ENCODE data around the gene TEX30.
A peak's percentile ranks its signal among the peaks of the same experiment; 100 is the strongest.

The TEX30 gene

GRCh38 chr13:102799426-102800144, 26.0 kb upstream of the TEX30 start:
- no peaks in the 10 kb centered on the region for H3K27me3 ChIP-seq (ENCODE audit: insufficient read depth, poor library complexity, severe bottlenecking)
- TF ChIP-seq SPI1 (IDR thresholded peaks at IDR 0.05; ENCODE audit: borderline replicate concordance, low read depth) (no peak), POLR2AphosphoS5 (IDR thresholded peaks at IDR 0.05; ENCODE audit: low read depth) (no peak), CTCF (IDR thresholded peaks at IDR 0.05; ENCODE audit: insufficient read depth, low read length) (no peak), REST (IDR thresholded peaks at IDR 0.05; ENCODE audit: insufficient replicate concordance, low read depth) (no peak)

DNA sequence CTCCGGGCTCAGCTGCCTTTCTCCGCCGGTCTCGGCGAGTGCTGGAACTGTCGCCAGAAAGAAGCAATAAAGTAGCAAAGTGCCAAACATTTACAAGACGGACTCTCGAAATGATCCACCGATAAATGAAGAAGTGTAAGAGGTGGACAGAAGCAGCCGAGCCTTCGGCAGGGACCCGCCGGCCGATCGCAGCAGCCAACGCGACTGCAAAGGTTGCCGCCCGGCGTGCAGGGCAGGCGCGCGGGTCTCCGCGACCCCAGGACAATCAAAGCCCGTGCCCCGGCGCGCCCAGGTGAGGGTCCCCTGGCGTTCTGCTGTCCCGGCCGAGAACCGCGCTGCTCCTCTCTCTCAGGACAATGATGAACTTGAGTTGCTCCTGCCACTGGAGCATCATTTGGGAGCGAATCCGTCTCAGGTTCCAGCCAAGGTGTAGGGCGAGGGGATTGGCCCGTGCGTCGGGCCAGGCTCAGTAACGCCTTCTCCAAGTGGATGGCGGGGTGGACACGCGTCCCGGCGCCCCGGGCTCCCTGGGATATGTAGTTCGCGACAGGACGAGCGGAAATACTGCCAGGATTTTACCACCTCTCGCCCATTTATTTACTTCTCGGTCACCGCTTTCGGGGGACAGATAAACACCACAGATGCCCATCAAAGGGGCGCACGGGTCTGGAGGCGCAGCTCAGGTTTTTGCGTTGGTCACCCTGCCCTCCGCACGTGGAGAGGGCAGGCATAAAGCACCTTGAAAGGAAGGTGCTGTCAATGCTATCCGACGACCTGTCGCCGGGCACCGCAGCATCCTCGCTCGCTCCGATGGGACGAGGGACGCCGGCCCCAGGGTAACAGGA, 25.2 kb upstream of the TEX30 start, which contains the start of the genes BIVM and POGLUT2:
Gene BIVM (plus strand): TSS at position 539 of the 845 bp plus-strand sequence. CDS start 8,149 bp downstream, outside the sequence.
Gene POGLUT2 (minus strand): TSS at position 396 of the 845 bp plus-strand sequence. CDS start 306 bp downstream, at position 90.
- Histone ChIP-seq H3K27me3 (ENCODE audit: insufficient read depth, poor library complexity, severe bottlenecking) (no peaks in the 10 kb centered on the region), H3K27ac (replicated peaks) (peak within 1 kb of the TSS; percentile 61), H3K4me3 (replicated peaks; ENCODE audit: insufficient read depth, low read length) (peak within 1 kb of the TSS; percentile 82)
- TF ChIP-seq GABPA (IDR thresholded peaks at IDR 0.05; ENCODE audit: low read depth) (no peak), POLR2AphosphoS5 (IDR thresholded peaks at IDR 0.05; ENCODE audit: low read depth) (no peak), REST (IDR thresholded peaks at IDR 0.05; ENCODE audit: insufficient replicate concordance, low read depth) (no peak), SPI1 (IDR thresholded peaks at IDR 0.05; ENCODE audit: borderline replicate concordance, low read depth) (no peak), CTCF (IDR thresholded peaks at IDR 0.05; ENCODE audit: insufficient read depth, low read length) (no peak)
- DNase-seq (ENCODE audit: low read depth in 1 of 2, low spot score in 1 of 2) = peak; percentile 50 to 97

More at GRCh38 chr13:102799426-102800144, 26.0 kb upstream of the TEX30 start:
- peak overlapping the region; percentile 82 for H3K4me3 ChIP-seq (replicated peaks; ENCODE audit: insufficient read depth, low read length)
- peak overlapping the region; percentile 61 for H3K27ac ChIP-seq (replicated peaks)
- peak in 1 of 2 experiments; percentile 19 for DNase-seq (ENCODE audit: low read depth in 1 of 2, low spot score in 1 of 2)

DNA sequence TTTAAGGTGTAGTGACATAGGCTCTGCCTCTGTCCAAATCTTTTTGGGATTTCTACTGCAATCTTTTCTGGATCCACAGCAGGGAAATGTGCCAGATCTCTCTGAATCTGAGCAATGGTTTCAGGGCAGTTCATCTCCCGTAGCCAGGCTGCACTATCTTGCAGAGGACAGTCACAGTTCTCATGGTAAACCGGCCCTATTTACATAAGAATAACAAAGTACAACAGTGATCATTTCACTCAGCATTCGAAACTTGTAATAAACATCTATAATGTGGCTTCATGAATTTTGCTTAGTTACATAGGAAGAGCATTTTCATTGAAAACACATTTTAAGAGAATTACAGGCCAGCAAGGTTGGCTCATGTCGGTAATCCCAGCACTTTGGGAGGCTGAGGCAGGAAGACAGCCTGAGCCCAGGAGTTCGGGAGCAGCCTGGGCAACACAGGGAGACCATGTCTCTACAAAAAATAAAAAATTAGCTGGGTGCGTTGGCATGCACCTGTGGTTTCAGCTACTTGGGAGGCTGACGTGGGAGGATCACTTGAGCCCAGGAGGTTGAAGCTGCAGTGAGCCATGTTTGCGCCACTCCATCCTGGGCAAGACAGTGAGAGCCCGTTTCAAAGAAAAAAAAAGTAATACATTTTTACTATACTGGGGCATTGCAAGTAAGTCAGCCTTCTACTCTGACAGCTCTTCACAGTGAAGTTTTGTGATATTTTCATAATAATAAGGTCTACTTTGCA, 20.2 kb upstream of the TEX30 start:
- no peak overlapping the region for H3K27ac ChIP-seq (replicated peaks)
- no peak overlapping the region for H3K4me3 ChIP-seq (replicated peaks; ENCODE audit: insufficient read depth, low read length)
- DNase-seq (ENCODE audit: low read depth in 1 of 2, low spot score in 1 of 2) = no peak
- TF ChIP-seq REST (IDR thresholded peaks at IDR 0.05; ENCODE audit: insufficient replicate concordance, low read depth) (no peak), GABPA (IDR thresholded peaks at IDR 0.05; ENCODE audit: low read depth) (no peak)
- H3K27me3 ChIP-seq (ENCODE audit: insufficient read depth, poor library complexity, severe bottlenecking) = no peaks in the 10 kb centered on the region
